IMR-90 (cell line): Measurements from ENCODE around the gene CFP. TPM values are rescaled to one million over a fixed set of nuclear protein-coding genes. Genes with fewer than 3 reads are reported as not detected.

Experiments
- ATAC-seq: fragments of 200-7000 bp; cut with Tn5 transposase; 2 replicates; pipeline ENCODE4 v1.9.1; 2020; ENCODE audit warnings: low read depth, mild to moderate bottlenecking, moderate library complexity
- BruUV-seq: library from RNA; stranded (reverse); fragments of 400-500 nt; replicated peaks from 2 replicates; lab custom pipeline; 2021; lab: Mats Ljungman, UMichigan
- CTCF ChIA-PET: fragments of 300-600 bp; formaldehyde crosslinking; extraction: SDS; loops from one replicate; lab custom pipeline; 2021; ENCODE audit warnings: antibody characterized with exemption; lab: Yijun Ruan, JAX
- POLR2A ChIA-PET: fragments of 300-600 bp; sonication (Branson Sonifier 250); formaldehyde crosslinking; loops from one replicate; lab custom pipeline; 2022; ENCODE audit warnings: antibody characterized with exemption; ENCODE audit not compliant: unreplicated experiment; lab: Charles Lee
- DNase-seq: peaks from one replicate; pipeline ENCODE4 v3.0.0; 2013
- H2AFZ ChIP-seq: replicated peaks from 2 replicates; pipeline ENCODE3; 2013; ENCODE audit warnings: low read length, mild to moderate bottlenecking; ENCODE audit not compliant: poor library complexity
- H2AK5ac ChIP-seq: 2 replicates; pipeline ENCODE4 v1.6.1; 2013; ENCODE audit warnings: low read depth, low read length, inconsistent platforms
- H2AK9ac ChIP-seq: replicated peaks from 2 replicates; pipeline ENCODE3; 2013; ENCODE audit warnings: mild to moderate bottlenecking, low read depth, low read length, moderate library complexity; ENCODE audit not compliant: poor library complexity
- H2BK120ac ChIP-seq: 2 replicates; pipeline ENCODE4 v1.6.1; 2013; ENCODE audit warnings: low read depth, low read length, inconsistent platforms
- H2BK15ac ChIP-seq: 3 replicates; pipeline ENCODE4 v1.6.1; 2013; ENCODE audit warnings: low read depth, low read length, inconsistent platforms
- H2BK20ac ChIP-seq: 2 replicates; pipeline ENCODE4 v1.6.1; 2013; ENCODE audit warnings: low read depth, mild to moderate bottlenecking, inconsistent platforms, low read length, moderate library complexity
- H2BK5ac ChIP-seq: 2 replicates; pipeline ENCODE4 v1.6.1; 2013; ENCODE audit warnings: mild to moderate bottlenecking, low read depth, low read length, inconsistent platforms; ENCODE audit not compliant: poor library complexity, severe bottlenecking
- H3K14ac ChIP-seq: replicated peaks from 2 replicates; pipeline ENCODE4 v1.6.1; 2013; ENCODE audit warnings: low read depth, low read length, inconsistent platforms
- H3K18ac ChIP-seq: 2 replicates; pipeline ENCODE4 v1.6.1; 2013; ENCODE audit warnings: low read depth, low read length, control low read depth
- H3K23ac ChIP-seq: 2 replicates; pipeline ENCODE4 v1.6.1; 2013; ENCODE audit warnings: low read depth, low read length, inconsistent platforms
- H3K27ac ChIP-seq: 2 replicates; pipeline ENCODE4 v1.5.1; 2013; ENCODE audit warnings: mild to moderate bottlenecking, control low read depth, low read length; ENCODE audit not compliant: insufficient read depth
- H3K27me3 ChIP-seq: 2 replicates; pipeline ENCODE4 v1.6.1; 2013; ENCODE audit warnings: low read length; ENCODE audit not compliant: control insufficient read depth, insufficient read depth
- H3K36me3 ChIP-seq: 2 replicates; pipeline ENCODE4 v1.6.1; 2013; ENCODE audit warnings: low read length, mixed read lengths; ENCODE audit not compliant: control insufficient read depth, insufficient read depth
- H3K4ac ChIP-seq: 2 replicates; pipeline ENCODE4 v1.6.1; 2013; ENCODE audit warnings: low read depth, low read length, inconsistent platforms
- H3K4me1 ChIP-seq: 2 replicates; pipeline ENCODE4 v1.6.1; 2013; ENCODE audit warnings: low read length, mixed read lengths; ENCODE audit not compliant: control insufficient read depth, insufficient read depth
- H3K4me2 ChIP-seq: 2 replicates; pipeline ENCODE4 v1.6.1; 2013; ENCODE audit warnings: low read depth, mild to moderate bottlenecking, control low read depth, low read length, moderate library complexity
- H3K4me3 ChIP-seq: 2 replicates; pipeline ENCODE4 v1.5.1; 2013; ENCODE audit warnings: low read depth, mild to moderate bottlenecking, control low read depth, low read length, moderate library complexity; ENCODE audit not compliant: insufficient read depth
- H3K56ac ChIP-seq: 2 replicates; pipeline ENCODE4 v1.6.1; 2013; ENCODE audit warnings: low read length, inconsistent platforms; ENCODE audit not compliant: insufficient read depth; ENCODE audit errors: extremely low read depth
- H3K79me1 ChIP-seq, 2 experiments: 2 replicates each; pipeline ENCODE4 v1.6.1; 2013; ENCODE audit warnings: low read length in 2 of 2, inconsistent platforms in 1 of 2, low read depth in 1 of 2
- H3K9ac ChIP-seq: 2 replicates; pipeline ENCODE4 v1.6.1; 2013; ENCODE audit warnings: low read depth, low read length, control low read depth
- H3K9me1 ChIP-seq: 2 replicates; pipeline ENCODE4 v1.6.1; 2013; ENCODE audit warnings: low read length, inconsistent platforms; ENCODE audit not compliant: insufficient read depth
- H3K9me3 ChIP-seq: 2 replicates; pipeline ENCODE4 v1.6.1; 2013; ENCODE audit warnings: low read length; ENCODE audit not compliant: control insufficient read depth, insufficient read depth
- H4K20me1 ChIP-seq: 2 replicates; pipeline ENCODE4 v1.6.1; 2013; ENCODE audit warnings: low read length, inconsistent platforms; ENCODE audit not compliant: insufficient read depth
- H4K5ac ChIP-seq: 2 replicates; pipeline ENCODE4 v1.6.1; 2013; ENCODE audit warnings: mild to moderate bottlenecking, low read depth, low read length, control low read depth
- H4K8ac ChIP-seq, 2 experiments: 2 replicates each; pipeline ENCODE4 v1.6.1; 2013; ENCODE audit warnings: low read depth in 2 of 2, low read length in 2 of 2, control low read depth in 1 of 2, inconsistent platforms in 1 of 2
- H4K91ac ChIP-seq: 2 replicates; pipeline ENCODE4 v1.6.1; 2013; ENCODE audit warnings: low read depth, low read length, inconsistent platforms; ENCODE audit not compliant: insufficient read depth
- MXI1 ChIP-seq: IDR thresholded peaks from 2 replicates; pipeline ENCODE4 v1.6.1; 2012; ENCODE audit warnings: low read depth, mild to moderate bottlenecking, low read length, moderate library complexity, borderline replicate concordance
- WGBS, 2 experiments: methylation state at CpG; one replicate each; pipeline versions ENCODE4 v1.1.5 to v1.1.7; 2013; ENCODE audit warnings: missing lambda C conversion rate in 2 of 2; ENCODE audit not compliant: insufficient read length in 1 of 2; ENCODE audit errors: extremely low coverage in 2 of 2; 5-methylcytosine and 5-hydroxymethylcytosine counted together
- dilution Hi-C: fragments of 300-500 bp; cut with HindIII; formaldehyde crosslinking; loops from one replicate; pipeline ENCODE4 v1.14.3; 2018; ENCODE audit warnings: low sequenced_read_pairs; ENCODE audit not compliant: unreplicated experiment
- in situ Hi-C: fragments of 300-500 bp; cut with MboI; formaldehyde crosslinking; loops from 3 replicates; pipeline ENCODE4 v1.14.3; 2019; ENCODE audit warnings: low sequenced_read_pairs, inconsistent platforms, mixed read lengths
- intact Hi-C: fragments of 100-400 bp; cut with micrococcal nuclease; formaldehyde crosslinking; loops from 2 replicates; pipeline ENCODE4 v1.10.0; 2022
- polyA plus RNA-seq, 3 experiments: library from polyadenylated mRNA; depleted of rRNA; stranded (reverse); fragments of >200 nt; gene quantifications; 2 replicates each; pipeline ENCODE4 v1.2.3, GENCODE V29; 2012; ENCODE audit warnings: low replicate concordance in 1 of 3
- total RNA-seq: library from RNA; depleted of rRNA; stranded (reverse); fragments of >200 nt; gene quantifications from 2 replicates; pipeline ENCODE4 v1.2.3, GENCODE V29; 2012
- TF ChIP-seq, protein P1 (sequence below): fragments of 150-350 bp; IDR thresholded peaks from 2 replicates; pipeline ENCODE4 v1.6.1; 2017; ENCODE audit warnings: mild to moderate bottlenecking, antibody characterized with exemption, low read length, low read depth

CFP gene
- total and polyA plus RNA-seq, 2 of the 4 experiments (the other 2 are of a cell fraction) = under 0.01 to 0.14 TPM

DNA sequence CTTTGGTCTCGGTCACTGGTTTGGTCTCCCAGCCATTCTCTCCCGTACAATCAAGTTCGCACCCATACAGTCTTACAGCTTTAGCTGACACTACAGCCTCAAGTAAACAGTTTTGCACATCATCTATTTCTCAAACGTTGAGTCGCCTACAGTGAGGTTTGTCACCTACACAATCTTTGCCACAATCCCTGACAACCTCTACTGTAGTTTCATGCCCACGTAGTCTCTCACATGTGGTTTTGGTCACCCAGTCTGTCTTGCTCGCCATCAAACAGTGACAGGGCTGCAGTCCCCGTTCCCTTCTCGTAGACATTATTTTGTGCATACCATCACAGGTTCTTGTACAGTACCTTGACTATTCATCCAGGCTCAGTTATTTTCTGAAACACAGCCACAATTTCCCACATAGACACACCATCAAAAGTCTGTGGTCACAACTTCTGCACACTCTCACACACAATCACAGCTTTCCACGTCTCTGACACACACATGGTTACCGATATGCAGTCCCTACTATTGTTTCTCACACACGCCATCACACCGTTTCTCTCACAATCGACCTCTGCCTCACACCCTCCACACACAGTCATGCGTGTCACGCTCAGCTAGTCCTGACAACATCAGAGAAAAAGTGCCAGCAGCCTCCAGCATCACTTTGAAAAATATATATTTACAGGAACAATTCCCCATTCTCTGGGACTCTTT is 5.3 kb upstream of the CFP start:
- DNase-seq (no peak), ATAC-seq (no peak)
- Histone ChIP-seq H3K4me2 (no peak overlapping the region), H2BK15ac (no peak overlapping the region), H3K23ac (no peak overlapping the region), H2AK9ac (no peak overlapping the region), H4K20me1 (no peaks in the 10 kb centered on the region; the same call in 1 of the 2 replicates), H3K4me1 (no peaks in the 10 kb centered on the region), H2AK5ac (no peak overlapping the region), H3K27ac (no peak overlapping the region), H4K91ac (no peak overlapping the region), H2AFZ (no peak overlapping the region), H4K5ac (no peak overlapping the region), H3K36me3 (peaks cover 32% of the 10 kb centered on the region), H3K4me3 (no peak overlapping the region), H3K18ac (no peak overlapping the region), H4K8ac (no peak overlapping the region), H3K56ac (no peak overlapping the region), H3K9ac (no peak overlapping the region), H2BK120ac (no peak overlapping the region), H2BK20ac (no peak overlapping the region), H3K79me1 (no peaks in the 10 kb centered on the region), H3K4ac (no peak overlapping the region), H3K9me1 (no peaks in the 10 kb centered on the region), H3K9me3 (peaks cover 2% of the 10 kb centered on the region; the same call in 1 of the 2 replicates), H2BK5ac (no peak overlapping the region), H3K14ac (no peak overlapping the region), H3K27me3 (no peaks in the 10 kb centered on the region)
- intact Hi-C loops = no loop called here
- in situ Hi-C loops = loop anchor here (25.0 kb wide), 1 partner anchor 423 kb away; the partner anchor contains the start of gene CDK16
- dilution Hi-C loops = no loop called here
- TF ChIP-seq, protein P1, sequence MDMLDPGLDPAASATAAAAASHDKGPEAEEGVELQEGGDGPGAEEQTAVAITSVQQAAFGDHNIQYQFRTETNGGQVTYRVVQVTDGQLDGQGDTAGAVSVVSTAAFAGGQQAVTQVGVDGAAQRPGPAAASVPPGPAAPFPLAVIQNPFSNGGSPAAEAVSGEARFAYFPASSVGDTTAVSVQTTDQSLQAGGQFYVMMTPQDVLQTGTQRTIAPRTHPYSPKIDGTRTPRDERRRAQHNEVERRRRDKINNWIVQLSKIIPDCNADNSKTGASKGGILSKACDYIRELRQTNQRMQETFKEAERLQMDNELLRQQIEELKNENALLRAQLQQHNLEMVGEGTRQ = no peak
- TF ChIP-seq MXI1 = no peak
- ChIA-PET POLR2A (no interaction called here), CTCF (no interaction called here)
- WGBS, 2 experiments = 72% methylated on average over 14 of the region's 16 CpGs; no CpG with 5 or more reads in 1 of the 2 experiments
- BruUV-seq = no TSS peak
